K562 (cell line): ENCODE data around the gene CCNC. TPM values are rescaled to one million over a fixed set of nuclear protein-coding genes. Genes with fewer than 3 reads are reported as not detected.

ENCODE experiments used
- ATAC-seq: fragments of 200-7000 bp; cut with Tn5 transposase; 3 replicates; pipeline ENCODE4 v1.9.1; 2020; ENCODE audit warnings: moderate library complexity
- BruUV-seq: library from RNA; stranded (reverse); fragments of 400-500 nt; replicated peaks from 2 replicates; lab custom pipeline; 2021; lab: Mats Ljungman, UMichigan
- CTCF ChIA-PET: fragments of 300-600 bp; formaldehyde crosslinking; extraction: SDS; loops from one replicate; lab custom pipeline; 2021; ENCODE audit warnings: low intra/inter-chr PET ratio; lab: Yijun Ruan, JAX
- POLR2A ChIA-PET: fragments of 300-600, 350-650 bp; sonication (Branson Sonifier 250); formaldehyde crosslinking; extraction: SDS; loops from one replicate; lab custom pipeline; 2021; ENCODE audit warnings: antibody characterized with exemption, inconsistent platforms; lab: Yijun Ruan, JAX
- DNase-seq, 4 experiments: peaks; one replicate each; pipeline versions ENCODE4 v3.0.0 to v3.0.0-alpha.2; 2011 to 2018; ENCODE audit warnings: low spot score in 3 of 4, mixed read lengths in 3 of 4; ENCODE audit errors: extremely low read depth in 1 of 4
- FAIRE-seq: peaks from 2 replicates; lab custom pipeline; 2011; peaks lifted over from hg19 to GRCh38; lab: Jason Lieb, UNC
- H2AFZ ChIP-seq: 2 replicates; pipeline ENCODE4 v1.6.0; 2011; ENCODE audit warnings: low read depth, low read length, control low read depth, inconsistent platforms
- H3K27ac ChIP-seq: fragments of 200-600 bp; 3 replicates; pipeline ENCODE4 v1.8.0; 2011; ENCODE audit warnings: low read depth, mild to moderate bottlenecking, control low read depth, inconsistent platforms, low read length, moderate library complexity, mixed read lengths; ENCODE audit errors: extremely low read depth
- H3K27me3 ChIP-seq, 2 experiments: fragments of 300-600 bp in 1 of 2; 2 replicates in 1 of 2; 3 replicates in 1 of 2; pipeline versions ENCODE4 v1.6.0 to v1.8.0; 2011; ENCODE audit warnings: inconsistent platforms in 2 of 2, low read length in 2 of 2, mild to moderate bottlenecking in 1 of 2, mixed read lengths in 1 of 2, moderate library complexity in 1 of 2; ENCODE audit not compliant: control insufficient read depth in 2 of 2, insufficient read depth in 2 of 2
- H3K36me3 ChIP-seq: fragments of 300-600 bp; 3 replicates; pipeline ENCODE4 v1.8.0; 2011; ENCODE audit warnings: mild to moderate bottlenecking, low read length, inconsistent platforms; ENCODE audit not compliant: control insufficient read depth, insufficient read depth
- H3K4me1 ChIP-seq, 2 experiments: fragments of 200-600 bp in 1 of 2; replicated peaks in 1 of 2; 2 replicates in 1 of 2; 3 replicates in 1 of 2; pipeline versions ENCODE4 v1.5.1 to v1.8.0; 2011; ENCODE audit warnings: inconsistent platforms in 2 of 2, low read length in 2 of 2, mild to moderate bottlenecking in 1 of 2, mixed read lengths in 1 of 2, moderate library complexity in 1 of 2; ENCODE audit not compliant: control insufficient read depth in 2 of 2, insufficient read depth in 2 of 2
- H3K4me2 ChIP-seq: 2 replicates; pipeline ENCODE4 v1.6.1; 2011; ENCODE audit warnings: low read length, control low read depth, inconsistent platforms, mixed read lengths; ENCODE audit not compliant: insufficient read depth
- H3K4me3 ChIP-seq: fragments of 200-600 bp; sonication (generic), shearing (Covaris generic); 2 replicates; pipeline ENCODE4 v1.5.1; 2016; ENCODE audit warnings: control low read depth, inconsistent platforms
- H3K79me2 ChIP-seq: fragments of 200-600 bp; 3 replicates; pipeline ENCODE4 v1.8.0; 2011; ENCODE audit warnings: low read length, inconsistent platforms; ENCODE audit not compliant: control insufficient read depth, insufficient read depth
- H3K9ac ChIP-seq, 2 experiments: 2 replicates each; pipeline versions ENCODE4 v1.6.0 to v1.6.1; 2011; ENCODE audit warnings: low read depth in 2 of 2, low read length in 2 of 2, control low read depth in 1 of 2, inconsistent platforms in 1 of 2, mild to moderate bottlenecking in 1 of 2, mixed read lengths in 1 of 2; ENCODE audit not compliant: insufficient read depth in 1 of 2
- H3K9me1 ChIP-seq: one replicate; pipeline ENCODE4 v1.6.0; 2011; ENCODE audit warnings: inconsistent platforms, mild to moderate bottlenecking, low read length, moderate library complexity; ENCODE audit not compliant: control insufficient read depth, insufficient read depth
- H3K9me3 ChIP-seq: replicated peaks from 2 replicates; pipeline ENCODE4 v1.5.1; 2011; ENCODE audit warnings: low read depth, low read length, inconsistent platforms; ENCODE audit not compliant: control insufficient read depth, insufficient read depth
- H4K20me1 ChIP-seq: replicated peaks from 2 replicates; pipeline ENCODE4 v1.6.1; 2011; ENCODE audit warnings: low read length, inconsistent platforms, mixed read lengths; ENCODE audit not compliant: control insufficient read depth, insufficient read depth
- C11orf30 ChIP-seq: fragments of 450-650 bp; IDR thresholded peaks from 2 replicates; pipeline ENCODE4 v1.6.1; 2016; ENCODE audit warnings: low read depth, mild to moderate bottlenecking
- E2F1 ChIP-seq: sonication (generic); formaldehyde crosslinking; IDR thresholded peaks from 2 replicates; pipeline ENCODE4 v1.8.1; 2023; ENCODE audit warnings: mild to moderate bottlenecking, missing genetic modification reagents, moderate library complexity
- FOXK2 ChIP-seq, 2 experiments: fragments of 450-650 bp; IDR thresholded peaks in 1 of 2; conservative IDR thresholded peaks in 1 of 2; 2 replicates each; pipeline ENCODE4 v1.6.1; 2016; ENCODE audit warnings: low read depth in 2 of 2, mild to moderate bottlenecking in 1 of 2
- GATA2 ChIP-seq: sonication (generic); formaldehyde crosslinking; IDR thresholded peaks from 2 replicates; pipeline ENCODE4 v1.4.0; 2020; ENCODE audit warnings: mild to moderate bottlenecking, missing genetic modification reagents
- KLF1 ChIP-seq: fragments of 450-650 bp; IDR thresholded peaks from 2 replicates; pipeline ENCODE4 v1.6.1; 2016; ENCODE audit warnings: missing genetic modification characterization, missing compliant biosample characterization
- MAFG ChIP-seq: fragments of 450-650 bp; conservative IDR thresholded peaks from 2 replicates; pipeline ENCODE4 v1.6.1; 2016; ENCODE audit warnings: missing genetic modification characterization, missing compliant biosample characterization
- PYGO2 ChIP-seq: fragments of 450-650 bp; IDR thresholded peaks from 2 replicates; pipeline ENCODE4 v1.6.1; 2016; ENCODE audit warnings: mild to moderate bottlenecking, missing genetic modification characterization, moderate library complexity, missing compliant biosample characterization
- ZNF143 ChIP-seq: sonication (generic); formaldehyde crosslinking; IDR thresholded peaks from 2 replicates; pipeline ENCODE4 v1.9.0; 2022; ENCODE audit warnings: mild to moderate bottlenecking, missing genetic modification reagents
- ZNF316 ChIP-seq: fragments of 450-650 bp; IDR thresholded peaks from 2 replicates; pipeline ENCODE4 v1.6.1; 2016
- ZNF696 ChIP-seq: fragments of 250-450 bp; sonication (Bioruptor Pico); conservative IDR thresholded peaks from 2 replicates; pipeline ENCODE4 v1.4.0; 2020; ENCODE audit warnings: mild to moderate bottlenecking, moderate library complexity
- WGBS: fragments of 100-300 bp; shearing (Covaris generic); methylation state at CpG from one replicate; pipeline ENCODE4 v1.1.6; 2016; ENCODE audit warnings: low coverage, mixed read lengths; ENCODE audit not compliant: insufficient coverage; ENCODE audit errors: missing lambda C conversion rate; 5-methylcytosine and 5-hydroxymethylcytosine counted together
- in situ Hi-C: fragments of 300-500 bp; cut with MboI; formaldehyde crosslinking; loops from 4 replicates; pipeline ENCODE4 v1.15.0; 2018; ENCODE audit warnings: inconsistent platforms, mixed read lengths
- intact Hi-C: fragments of 100-400 bp; cut with micrococcal nuclease; formaldehyde crosslinking; loops from 2 replicates; pipeline ENCODE4 v1.14.2; 2022
- polyA plus RNA-seq, 8 experiments: library from polyadenylated mRNA; depleted of rRNA in 4 of 8; stranded (reverse) in 5 of 8; unstranded in 3 of 8; fragments of >200 nt; fragmentation: Nextera tagmentation in 2 of 8; fragmentation: Illumina TruSeq in 1 of 8; extraction: Ambion mirVana in 2 of 8; extraction: Trizol in 1 of 8; gene quantifications; 2 replicates each; pipeline versions ENCODE4 v1.2.1 to v1.2.3, GENCODE V29; 2011 to 2014; ENCODE audit warnings: inconsistent platforms in 1 of 8, missing spikeins in 1 of 8
- total RNA-seq, 7 experiments: library from RNA; depleted of rRNA in 6 of 7; stranded (reverse); fragments of >200 nt in 6 of 7; fragmentation: Illumina TruSeq in 2 of 7; extraction: Trizol in 2 of 7; gene quantifications; 2 replicates each; pipeline versions ENCODE4 v1.2.1 to v1.2.3, GENCODE V29; 2011 to 2021; ENCODE audit warnings: low replicate concordance in 1 of 7

Gene CCNC
- total and polyA plus RNA-seq, 9 of the 15 experiments (the other 6 are each of a cell fraction or from before 2014, with no cell fraction given), result 68.7 to 177 (median 99.6) TPM

- CTCF ChIA-PET, result no interaction called here
Measured at GRCh38 chr6:99545442-99545841, 23.0 kb downstream of the CCNC start.

GRCh38 chr6:99543968-99544367 is 24.5 kb downstream of the CCNC start:
- intact Hi-C loops, result no loop called here
- TF ChIP-seq ZNF316 (peak; percentile 88), MAFG (tag) (peak; percentile 59), ZNF143 (no peak), C11orf30 (peak; percentile 72), ZNF696 (no peak), FOXK2 (conservative IDR thresholded peaks at IDR 0.05 in 1 of 2, IDR thresholded peaks at IDR 0.05 in 1 of 2; ENCODE audit: low read depth in 2 of 2) (no peak), GATA2 (CRISPR knock-in tag) (peak; percentile 61; the same call in 1 of the 2 replicates)
- TF ChIP-seq, all 486 proteins: peak for 4
- no TSS peak for BruUV-seq
- H3K79me2 ChIP-seq, result no peaks in the 10 kb centered on the region; the same call in 2 of the 3 replicates
- no peak overlapping the region for H3K27ac ChIP-seq
- H3K36me3 ChIP-seq, result peaks cover 81% of the 10 kb centered on the region
- CTCF ChIA-PET, result no interaction called here
- POLR2A ChIA-PET, result interaction anchor here (0.7 to 1.7 kb wide), 5 partner anchors 11 to 33 kb away, joined by 3 to 5 read pairs (median 3); partner anchors contain the start of gene CCNC
- H3K27me3 ChIP-seq, result no peaks in the 10 kb centered on the region
- H3K4me3 ChIP-seq, result no peak overlapping the region
- H3K4me2 ChIP-seq, result no peak overlapping the region
- H3K9me1 ChIP-seq, result no peaks in the 10 kb centered on the region
- DNase-seq (peak in 2 of 4 experiments; percentile 23 to 25), FAIRE-seq (no peak), ATAC-seq (peak; percentile 46; the same call in 1 of the 3 replicates)
- no peaks in the 10 kb centered on the region for H4K20me1 ChIP-seq
- in situ Hi-C loops, result no loop called here
- H3K9me3 ChIP-seq, result no peaks in the 10 kb centered on the region
- H2AFZ ChIP-seq, result no peak overlapping the region
- H3K4me1 ChIP-seq, result no peaks in the 10 kb centered on the region
- H3K9ac ChIP-seq, result no peak overlapping the region

More at GRCh38 chr6:99545442-99545841, 23.0 kb downstream of the CCNC start:
- intact Hi-C loops (no loop called here), in situ Hi-C loops (no loop called here)
- no peak overlapping the region for H3K9ac ChIP-seq
- no peak for FAIRE-seq
- DNase-seq, result no peak
- 55% methylated on average over 1 of the region's 1 CpG for whole genome bisulfite sequencing
- H3K36me3 ChIP-seq, result peaks cover 88% of the 10 kb centered on the region
- no peak for ATAC-seq
- H3K4me2 ChIP-seq, result no peak overlapping the region
- no peak overlapping the region for H2AFZ ChIP-seq
- no TSS peak for BruUV-seq
- no peak overlapping the region for H3K27ac ChIP-seq
- H3K9me1 ChIP-seq, result no peaks in the 10 kb centered on the region
- H3K4me3 ChIP-seq, result no peak overlapping the region
- H4K20me1 ChIP-seq, result no peaks in the 10 kb centered on the region
- POLR2A ChIA-PET, result interaction anchor here (1.2 kb wide), 1 partner anchor 9 kb away, joined by 3 read pairs; no protein-coding TSS in a partner anchor
- no peaks in the 10 kb centered on the region for H3K27me3 ChIP-seq
- no peak for TF ChIP-seq KLF1
- no peak for TF ChIP-seq E2F1
- no peak for TF ChIP-seq PYGO2 (tag)
- no peaks in the 10 kb centered on the region for H3K9me3 ChIP-seq
- no peaks in the 10 kb centered on the region for H3K4me1 ChIP-seq
- no peaks in the 10 kb centered on the region; the same call in 2 of the 3 replicates for H3K79me2 ChIP-seq
